ENCODE results near the gene RAB7A.
"Not testable (repeated sequence)": the region's sequence is repeated elsewhere in the genome, so short reads cannot be mapped to it uniquely, and the experiment has no call there.

The RAB7A gene

GRCh38 chr3:128823008-128823407 lies 97.0 kb downstream of the RAB7A start:
- Histone ChIP-seq H3K4me3 (ENCODE audit: extremely low read depth, insufficient read depth, low read length, poor library complexity, severe bottlenecking) (no peak overlapping the region), H3K9me3 (ENCODE audit: control insufficient read depth, low read length) (no peaks in the 10 kb centered on the region), H3K36me3 (ENCODE audit: control insufficient read depth, insufficient read depth, low read length) (peaks cover 30% of the 10 kb centered on the region), H3K27ac (ENCODE audit: low read depth, low read length, severe bottlenecking) (no peak overlapping the region), H3K4me1 (ENCODE audit: control insufficient read depth, insufficient read depth, low read length, poor library complexity, severe bottlenecking) (no peaks in the 10 kb centered on the region)
- 94% methylated on average over 5 to 6 of the region's 6 CpGs for WGBS, 2 experiments (ENCODE audit: insufficient coverage in 2 of 2)

DNA sequence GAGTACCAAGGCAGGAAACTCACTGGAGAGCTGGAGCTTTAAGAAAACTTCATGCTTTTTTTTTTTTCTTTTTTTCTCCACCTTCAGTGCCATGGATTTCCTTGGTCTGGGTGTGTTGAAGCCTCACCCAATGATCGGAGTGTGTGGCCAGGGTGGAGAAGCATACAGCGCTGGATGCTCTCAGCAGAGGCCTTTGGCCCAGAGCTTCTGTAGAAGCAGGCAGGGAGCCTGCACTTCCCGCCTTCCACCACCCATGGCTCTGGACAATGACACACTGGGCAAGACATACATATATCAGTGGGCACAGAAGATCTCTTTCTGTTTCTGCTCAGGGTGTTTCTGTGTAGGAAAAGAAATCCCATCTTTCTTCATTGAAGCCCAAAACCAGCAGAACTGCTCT lies 97.6 kb downstream of the RAB7A start:
- Histone ChIP-seq H3K36me3 (ENCODE audit: control insufficient read depth, insufficient read depth, low read length) (peaks cover 23% of the 10 kb centered on the region), H3K4me3 (ENCODE audit: extremely low read depth, insufficient read depth, low read length, poor library complexity, severe bottlenecking) (no peak overlapping the region), H3K27ac (ENCODE audit: low read depth, low read length, severe bottlenecking) (no peak overlapping the region), H3K4me1 (ENCODE audit: control insufficient read depth, insufficient read depth, low read length, poor library complexity, severe bottlenecking) (peaks cover 2% of the 10 kb centered on the region), H3K9me3 (ENCODE audit: control insufficient read depth, low read length) (no peaks in the 10 kb centered on the region)
- WGBS, 2 experiments (ENCODE audit: insufficient coverage in 2 of 2) = 100% methylated on average over 2 of the region's 3 CpGs

GRCh38 chr3:128824132-128824850 lies 98.3 kb downstream of the RAB7A start:
- Histone ChIP-seq H3K9me3 (ENCODE audit: control insufficient read depth, low read length) (no peaks in the 10 kb centered on the region), H3K4me3 (ENCODE audit: extremely low read depth, insufficient read depth, low read length, poor library complexity, severe bottlenecking) (no peak overlapping the region), H3K4me1 (ENCODE audit: control insufficient read depth, insufficient read depth, low read length, poor library complexity, severe bottlenecking) (peaks cover 2% of the 10 kb centered on the region), H3K27ac (ENCODE audit: low read depth, low read length, severe bottlenecking) (peak overlapping the region; percentile 5), H3K36me3 (ENCODE audit: control insufficient read depth, insufficient read depth, low read length) (peaks cover 17% of the 10 kb centered on the region)
- WGBS, 2 experiments (ENCODE audit: insufficient coverage in 2 of 2) = 94 to 97% methylated on average over 9 of the region's 10 CpGs

- H3K9me3 ChIP-seq (ENCODE audit: control insufficient read depth, low read length) = no peaks in the 10 kb centered on the region
- peaks cover 14% of the 10 kb centered on the region for H3K36me3 ChIP-seq (ENCODE audit: control insufficient read depth, insufficient read depth, low read length)
- H3K4me3 ChIP-seq (ENCODE audit: extremely low read depth, insufficient read depth, low read length, poor library complexity, severe bottlenecking) = no peak overlapping the region
- peaks cover 2% of the 10 kb centered on the region for H3K4me1 ChIP-seq (ENCODE audit: control insufficient read depth, insufficient read depth, low read length, poor library complexity, severe bottlenecking)
- H3K27ac ChIP-seq (ENCODE audit: low read depth, low read length, severe bottlenecking) = no peak overlapping the region
- 100% methylated on average over 4 of the region's 4 CpGs for WGBS, 2 experiments (ENCODE audit: insufficient coverage in 2 of 2)
Observed at GRCh38 chr3:128825117-128825725, 99.2 kb downstream of the RAB7A start.

DNA sequence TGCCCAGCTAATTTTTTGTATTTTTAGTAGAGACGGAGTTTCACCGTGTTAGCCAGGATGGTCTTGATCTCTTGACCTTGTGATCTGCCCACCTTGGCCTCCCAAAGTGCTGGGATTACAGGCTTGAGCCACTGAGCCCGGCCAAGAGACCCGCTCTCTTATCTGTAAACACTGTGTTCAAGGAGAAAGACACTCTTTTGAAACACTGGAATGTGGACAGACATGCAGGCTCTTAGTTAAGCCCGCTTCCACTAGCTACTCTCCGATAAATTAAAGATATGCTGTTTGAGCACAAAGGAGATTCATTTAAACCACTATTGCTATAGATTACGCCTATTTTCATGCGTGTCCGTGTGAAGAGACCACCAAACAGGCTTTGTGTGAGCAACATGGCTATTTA lies 103.1 kb downstream of the RAB7A start:
- not testable (repeated sequence) for H3K4me1 ChIP-seq (ENCODE audit: control insufficient read depth, insufficient read depth, low read length, poor library complexity, severe bottlenecking); H3K36me3 ChIP-seq (ENCODE audit: control insufficient read depth, insufficient read depth, low read length); H3K27ac ChIP-seq (ENCODE audit: low read depth, low read length, severe bottlenecking); H3K9me3 ChIP-seq (ENCODE audit: control insufficient read depth, low read length); H3K4me3 ChIP-seq (ENCODE audit: extremely low read depth, insufficient read depth, low read length, poor library complexity, severe bottlenecking)
- WGBS, 2 experiments (ENCODE audit: insufficient coverage in 2 of 2) = 88 to 96% methylated on average over 9 of the region's 9 CpGs

DNA sequence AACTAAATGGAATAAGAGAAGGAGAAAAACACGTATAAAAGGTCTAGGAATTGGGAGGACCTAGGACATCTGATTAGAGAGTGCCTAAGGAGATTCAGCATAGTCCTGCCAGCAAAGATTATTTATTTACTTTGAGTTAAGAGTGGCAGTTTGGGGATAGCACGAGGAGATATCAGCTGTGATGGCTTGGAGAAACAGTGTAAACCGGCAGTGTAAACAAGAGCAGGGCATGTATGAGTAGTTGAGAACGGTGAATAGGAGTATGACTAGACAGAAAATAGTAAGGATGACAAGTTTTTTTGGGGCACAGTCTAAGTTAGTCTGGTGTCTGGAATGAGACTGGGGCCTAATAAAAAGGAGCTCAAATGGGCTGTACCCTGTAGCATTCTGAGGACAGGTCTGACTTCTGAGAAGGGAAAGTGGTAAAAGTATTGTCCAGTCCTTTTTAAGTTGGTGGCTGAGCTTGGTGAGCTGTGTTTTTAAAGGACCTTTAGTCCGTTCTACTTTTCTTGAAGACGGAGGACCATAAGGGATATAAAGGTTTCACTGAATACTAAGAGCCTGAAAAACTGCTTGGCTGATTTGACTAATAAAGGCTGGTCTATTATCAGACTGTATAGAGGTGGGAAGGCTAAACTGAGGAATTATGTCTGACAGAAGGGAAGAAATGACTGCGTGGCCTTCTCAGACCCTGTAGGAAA lies 104.1 kb downstream of the RAB7A start:
- not testable (repeated sequence) for H3K4me3 ChIP-seq (ENCODE audit: extremely low read depth, insufficient read depth, low read length, poor library complexity, severe bottlenecking); H3K4me1 ChIP-seq (ENCODE audit: control insufficient read depth, insufficient read depth, low read length, poor library complexity, severe bottlenecking); H3K36me3 ChIP-seq (ENCODE audit: control insufficient read depth, insufficient read depth, low read length); H3K27ac ChIP-seq (ENCODE audit: low read depth, low read length, severe bottlenecking); H3K9me3 ChIP-seq (ENCODE audit: control insufficient read depth, low read length)
- WGBS, 2 experiments (ENCODE audit: insufficient coverage in 2 of 2) = 95 to 97% methylated on average over 3 to 4 of the region's 7 CpGs

DNA sequence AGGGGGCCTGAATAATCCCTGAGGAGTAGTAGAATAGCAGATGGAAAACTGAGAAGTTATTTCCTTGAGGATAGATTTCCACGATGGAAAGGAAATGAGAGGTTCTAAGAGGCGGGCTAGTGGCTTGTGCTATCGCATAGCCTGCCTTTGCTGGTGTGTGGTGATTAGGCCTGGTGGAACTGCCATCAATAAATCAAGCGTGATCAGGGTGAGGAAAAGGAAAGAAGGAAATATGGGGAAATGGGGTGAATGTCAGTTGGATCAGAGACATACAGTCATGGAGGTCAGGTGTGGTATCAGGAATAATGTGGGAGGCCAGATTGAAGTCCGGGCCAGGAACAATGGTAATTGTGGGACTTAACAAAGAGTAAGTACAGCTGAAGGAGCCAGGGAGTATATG lies 104.8 kb downstream of the RAB7A start:
- H3K4me1 ChIP-seq (ENCODE audit: control insufficient read depth, insufficient read depth, low read length, poor library complexity, severe bottlenecking); H3K27ac ChIP-seq (ENCODE audit: low read depth, low read length, severe bottlenecking); H3K4me3 ChIP-seq (ENCODE audit: extremely low read depth, insufficient read depth, low read length, poor library complexity, severe bottlenecking); H3K36me3 ChIP-seq (ENCODE audit: control insufficient read depth, insufficient read depth, low read length); H3K9me3 ChIP-seq (ENCODE audit: control insufficient read depth, low read length): not testable (repeated sequence)
- WGBS, 2 experiments (ENCODE audit: insufficient coverage in 2 of 2) = 96 to 100% methylated on average over 4 to 5 of the region's 5 CpGs

- H3K9me3 ChIP-seq (ENCODE audit: control insufficient read depth, low read length); H3K36me3 ChIP-seq (ENCODE audit: control insufficient read depth, insufficient read depth, low read length); H3K4me3 ChIP-seq (ENCODE audit: extremely low read depth, insufficient read depth, low read length, poor library complexity, severe bottlenecking); H3K27ac ChIP-seq (ENCODE audit: low read depth, low read length, severe bottlenecking); H3K4me1 ChIP-seq (ENCODE audit: control insufficient read depth, insufficient read depth, low read length, poor library complexity, severe bottlenecking): not testable (repeated sequence)
- WGBS, 2 experiments (ENCODE audit: insufficient coverage in 2 of 2) = 84 to 89% methylated on average over 5 of the region's 5 CpGs
Observed at GRCh38 chr3:128832979-128833378, 107.0 kb downstream of the RAB7A start.

DNA sequence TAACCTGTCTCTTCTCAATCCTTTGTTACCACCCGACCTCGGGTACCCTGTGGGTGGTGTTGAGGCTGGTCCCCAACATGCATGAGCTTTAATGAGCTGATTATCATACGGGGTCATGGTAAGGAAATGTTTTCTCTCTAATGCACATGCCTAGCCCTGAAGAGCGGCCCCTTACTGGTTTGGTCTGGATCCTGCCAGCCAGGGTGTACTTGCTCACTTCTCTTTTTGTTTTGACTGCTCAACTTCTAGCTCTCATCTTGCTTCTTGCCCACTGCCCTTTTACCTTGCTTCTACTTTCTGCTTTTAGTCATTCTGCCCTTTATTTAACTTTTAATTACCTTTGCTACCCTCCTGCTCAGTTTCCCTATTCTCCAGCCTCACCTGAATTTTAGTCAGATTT lies 109.1 kb downstream of the RAB7A start:
- no peak overlapping the region for H3K27ac ChIP-seq (ENCODE audit: low read depth, low read length, severe bottlenecking)
- WGBS, 2 experiments (ENCODE audit: insufficient coverage in 2 of 2) = 89 to 100% methylated on average over 2 to 4 of the region's 4 CpGs
- H3K36me3 ChIP-seq (ENCODE audit: control insufficient read depth, insufficient read depth, low read length) = no peaks in the 10 kb centered on the region
- no peaks in the 10 kb centered on the region for H3K9me3 ChIP-seq (ENCODE audit: control insufficient read depth, low read length)
- no peaks in the 10 kb centered on the region for H3K4me1 ChIP-seq (ENCODE audit: control insufficient read depth, insufficient read depth, low read length, poor library complexity, severe bottlenecking)
- no peak overlapping the region for H3K4me3 ChIP-seq (ENCODE audit: extremely low read depth, insufficient read depth, low read length, poor library complexity, severe bottlenecking)

- 88 to 98% methylated on average over 6 to 8 of the region's 10 CpGs for WGBS, 2 experiments (ENCODE audit: insufficient coverage in 2 of 2)
- Histone ChIP-seq H3K4me1 (ENCODE audit: control insufficient read depth, insufficient read depth, low read length, poor library complexity, severe bottlenecking) (peaks cover 7% of the 10 kb centered on the region), H3K9me3 (ENCODE audit: control insufficient read depth, low read length) (no peaks in the 10 kb centered on the region), H3K36me3 (ENCODE audit: control insufficient read depth, insufficient read depth, low read length) (no peaks in the 10 kb centered on the region), H3K27ac (ENCODE audit: low read depth, low read length, severe bottlenecking) (no peak overlapping the region), H3K4me3 (ENCODE audit: extremely low read depth, insufficient read depth, low read length, poor library complexity, severe bottlenecking) (no peak overlapping the region)
Observed at GRCh38 chr3:128841926-128842920, 116.2 kb downstream of the RAB7A start.

Measured in mesodermal cell (in vitro differentiated cells).